K562 (cell line): ENCODE results near the gene PRKACA. TPM values are rescaled to one million over a fixed set of nuclear protein-coding genes. Genes with fewer than 3 reads are reported as not detected.

Experiments used
- ARID3A ChIP-seq: IDR thresholded peaks from 2 replicates; pipeline ENCODE4 v1.6.1; 2012; ENCODE audit warnings: low read depth, low read length, improper control_type of control experiment, borderline replicate concordance
- CGGBP1 ChIP-seq: fragments of 250-450 bp; sonication (Bioruptor Pico); IDR thresholded peaks from 2 replicates; pipeline ENCODE4 v1.9.0; 2021; ENCODE audit warnings: mild to moderate bottlenecking
- CHD2 ChIP-seq: IDR thresholded peaks from 2 replicates; pipeline ENCODE4 v1.6.1; 2011; ENCODE audit warnings: low read depth, low read length
- E2F1 ChIP-seq: sonication (generic); formaldehyde crosslinking; IDR thresholded peaks from 2 replicates; pipeline ENCODE4 v1.8.1; 2023; ENCODE audit warnings: mild to moderate bottlenecking, missing genetic modification reagents, moderate library complexity
- KDM4B ChIP-seq, 2 experiments: fragments of 450-650 bp in 1 of 2; sonication (generic) in 1 of 2; IDR thresholded peaks; 2 replicates each; pipeline ENCODE4 v1.6.1; 2016 to 2017; ENCODE audit warnings: borderline replicate concordance in 2 of 2, antibody characterized with exemption in 1 of 2, low read depth in 1 of 2, mild to moderate bottlenecking in 1 of 2
- KDM5B ChIP-seq: fragments of 200-600 bp; sonication (generic); IDR thresholded peaks from 2 replicates; pipeline ENCODE4 v1.6.1; 2012; ENCODE audit warnings: low read depth, mild to moderate bottlenecking, moderate library complexity, low read length, control low read depth, inconsistent platforms; ENCODE audit not compliant: insufficient replicate concordance
- MTF1 ChIP-seq: fragments of 250-450 bp; sonication (Bioruptor Pico); IDR thresholded peaks from 2 replicates; pipeline ENCODE4 v1.9.0; 2021; ENCODE audit warnings: moderate library complexity, mild to moderate bottlenecking, inconsistent platforms, borderline replicate concordance
- NBN ChIP-seq: fragments of 450-650 bp; IDR thresholded peaks from 2 replicates; pipeline ENCODE4 v1.6.1; 2016; ENCODE audit warnings: low read depth, mild to moderate bottlenecking
- NFRKB ChIP-seq: fragments of 450-650 bp; IDR thresholded peaks from 2 replicates; pipeline ENCODE4 v1.6.1; 2016; ENCODE audit warnings: low read depth
- PML ChIP-seq: IDR thresholded peaks from 2 replicates; pipeline ENCODE4 v1.6.1; 2012; ENCODE audit warnings: low read length, inconsistent platforms
- POLR2AphosphoS5 ChIP-seq: IDR thresholded peaks from 2 replicates; pipeline ENCODE4 v1.6.1; 2011; ENCODE audit warnings: mild to moderate bottlenecking, low read depth, low read length, moderate library complexity; ENCODE audit not compliant: control insufficient read depth, insufficient read depth
- POLR2H ChIP-seq: IDR thresholded peaks from 2 replicates; pipeline ENCODE4 v1.6.1; 2016; ENCODE audit warnings: missing genetic modification characterization, low read depth, mild to moderate bottlenecking, control low read depth, missing compliant biosample characterization, moderate library complexity
- RBFOX2 ChIP-seq: fragments of 200-400 bp; formaldehyde crosslinking; IDR thresholded peaks from 2 replicates; pipeline ENCODE4 v1.6.1; 2017; ENCODE audit warnings: low read depth, mild to moderate bottlenecking, low read length, moderate library complexity
- SMARCB1 ChIP-seq: IDR thresholded peaks from 2 replicates; pipeline ENCODE4 v1.6.1; 2011; ENCODE audit warnings: improper control_type of control experiment, low read depth; ENCODE audit not compliant: insufficient read length
- SOX6 ChIP-seq: fragments of 450-650 bp; IDR thresholded peaks from 2 replicates; pipeline ENCODE4 v1.6.1; 2014; ENCODE audit warnings: mild to moderate bottlenecking
- XRCC3 ChIP-seq: fragments of 450-650 bp; IDR thresholded peaks from 2 replicates; pipeline ENCODE4 v1.6.1; 2017; ENCODE audit warnings: mild to moderate bottlenecking, moderate library complexity
- ZNF707 ChIP-seq: fragments of 250-450 bp; sonication (Bioruptor Pico); conservative IDR thresholded peaks from 2 replicates; pipeline ENCODE4 v1.8.0; 2022; ENCODE audit warnings: inconsistent platforms, mild to moderate bottlenecking, moderate library complexity
- ZSCAN32 ChIP-seq: fragments of 450-650 bp; formaldehyde crosslinking; IDR thresholded peaks from 2 replicates; pipeline ENCODE4 v1.4.0; 2020; ENCODE audit warnings: mild to moderate bottlenecking, moderate library complexity
- polyA plus RNA-seq, 8 experiments: library from polyadenylated mRNA; depleted of rRNA in 4 of 8; stranded (reverse) in 5 of 8; unstranded in 3 of 8; fragments of >200 nt; fragmentation: Nextera tagmentation in 2 of 8; fragmentation: Illumina TruSeq in 1 of 8; extraction: Ambion mirVana in 2 of 8; extraction: Trizol in 1 of 8; gene quantifications; 2 replicates each; pipeline versions ENCODE4 v1.2.1 to v1.2.3, GENCODE V29; 2011 to 2014; ENCODE audit warnings: inconsistent platforms in 1 of 8, missing spikeins in 1 of 8
- total RNA-seq, 7 experiments: library from RNA; depleted of rRNA in 6 of 7; stranded (reverse); fragments of >200 nt in 6 of 7; fragmentation: Illumina TruSeq in 2 of 7; extraction: Trizol in 2 of 7; gene quantifications; 2 replicates each; pipeline versions ENCODE4 v1.2.1 to v1.2.3, GENCODE V29; 2011 to 2021; ENCODE audit warnings: low replicate concordance in 1 of 7
- TF ChIP-seq, protein P1 (sequence below): sonication (generic); formaldehyde crosslinking; IDR thresholded peaks from 2 replicates; pipeline ENCODE4 v1.8.0; 2022; ENCODE audit warnings: mild to moderate bottlenecking, low read depth, missing genetic modification reagents
- TF ChIP-seq, protein P2 (sequence below): fragments of 450-650 bp; IDR thresholded peaks from 2 replicates; pipeline ENCODE4 v1.6.1; 2016

Gene PRKACA
- total and polyA plus RNA-seq, 9 of the 15 experiments (the other 6 are each of a cell fraction or from before 2014, with no cell fraction given): 1.2 to 63.1 (median 13.0) TPM

- TF ChIP-seq POLR2AphosphoS5 (peak; percentile 85; the same call in 1 of the 2 replicates), E2F1 (peak; percentile 97), KDM4B (IDR thresholded peaks at IDR 0.05; ENCODE audit: borderline replicate concordance in 2 of 2, low read depth in 1 of 2) (0 out of 4 replicates have a peak, but pooled peaks of 1 of the 2 experiments have one; percentile 9), POLR2H (peak; percentile 95), NBN (peak; percentile 41; the same call in 1 of the 2 replicates), CHD2 (peak; percentile 74), ZSCAN32 (no peak), ARID3A (no peak; the same call in 1 of the 2 replicates), PML (peak; percentile 79), NFRKB (peak; percentile 79; the same call in 1 of the 2 replicates), MTF1 (CRISPR knock-in tag) (no peak), KDM5B (peak; percentile 97), CGGBP1 (CRISPR knock-in tag) (no peak), XRCC3 (no peak), SOX6 (peak; percentile 45; the same call in 1 of the 2 replicates), SMARCB1 (no peak), RBFOX2 (peak; percentile 97), ZNF707 (no peak)
- TF ChIP-seq, protein P1, sequence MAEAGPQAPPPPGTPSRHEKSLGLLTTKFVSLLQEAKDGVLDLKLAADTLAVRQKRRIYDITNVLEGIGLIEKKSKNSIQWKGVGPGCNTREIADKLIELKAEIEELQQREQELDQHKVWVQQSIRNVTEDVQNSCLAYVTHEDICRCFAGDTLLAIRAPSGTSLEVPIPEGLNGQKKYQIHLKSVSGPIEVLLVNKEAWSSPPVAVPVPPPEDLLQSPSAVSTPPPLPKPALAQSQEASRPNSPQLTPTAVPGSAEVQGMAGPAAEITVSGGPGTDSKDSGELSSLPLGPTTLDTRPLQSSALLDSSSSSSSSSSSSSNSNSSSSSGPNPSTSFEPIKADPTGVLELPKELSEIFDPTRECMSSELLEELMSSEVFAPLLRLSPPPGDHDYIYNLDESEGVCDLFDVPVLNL: peak; percentile 98
- TF ChIP-seq, protein P2, sequence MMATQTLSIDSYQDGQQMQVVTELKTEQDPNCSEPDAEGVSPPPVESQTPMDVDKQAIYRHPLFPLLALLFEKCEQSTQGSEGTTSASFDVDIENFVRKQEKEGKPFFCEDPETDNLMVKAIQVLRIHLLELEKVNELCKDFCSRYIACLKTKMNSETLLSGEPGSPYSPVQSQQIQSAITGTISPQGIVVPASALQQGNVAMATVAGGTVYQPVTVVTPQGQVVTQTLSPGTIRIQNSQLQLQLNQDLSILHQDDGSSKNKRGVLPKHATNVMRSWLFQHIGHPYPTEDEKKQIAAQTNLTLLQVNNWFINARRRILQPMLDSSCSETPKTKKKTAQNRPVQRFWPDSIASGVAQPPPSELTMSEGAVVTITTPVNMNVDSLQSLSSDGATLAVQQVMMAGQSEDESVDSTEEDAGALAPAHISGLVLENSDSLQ: peak; percentile 99
Measured at GRCh38 chr19:14136509-14137281, 19.1 kb upstream of the PRKACA start, which contains the start of gene ASF1B (continued).
